Activated T-helper 1 cell treated with anti-CD3 and anti-CD28 coated beads, Interleukin-12 subunit alpha, Interleukin-12 subunit beta, Interleukin-2, Interleukin-4 antibody, amounts not matched to agents 30 ng/mL and 10 ng/mL and 1 ng/mL, durations not matched to agents 14 hours and 24 hours and 36 hours (primary cell): Measurements from ENCODE around the gene CD247. TPM values are rescaled to one million over a fixed set of nuclear protein-coding genes. Genes with fewer than 3 reads are reported as not detected.
A peak's percentile ranks its signal among the peaks of the same experiment; 100 is the strongest.
"Not testable (repeated sequence)": the region's sequence is repeated elsewhere in the genome, so short reads cannot be mapped to it uniquely, and the experiment has no call there.

Experiments
- DNase-seq: peaks from one replicate; pipeline ENCODE4 v3.0.0; 2021; ENCODE audit warnings: low spot score
- H3K27ac Mint-ChIP-seq: one replicate; pipeline ENCODE4 v1.8.0; 2021; ENCODE audit warnings: mild to moderate bottlenecking, mixed read lengths
- H3K27me3 Mint-ChIP-seq: one replicate; pipeline ENCODE4 v1.8.0; 2022; ENCODE audit warnings: mild to moderate bottlenecking, moderate library complexity, mixed read lengths; ENCODE audit not compliant: insufficient read depth
- H3K36me3 Mint-ChIP-seq: one replicate; pipeline ENCODE4 v1.8.0; 2021; ENCODE audit warnings: low read depth, mixed read lengths
- H3K4me1 Mint-ChIP-seq: one replicate; pipeline ENCODE4 v1.8.0; 2021; ENCODE audit warnings: low read depth, mixed read lengths
- H3K4me3 Mint-ChIP-seq: one replicate; pipeline ENCODE4 v1.8.0; 2021; ENCODE audit warnings: mild to moderate bottlenecking, moderate library complexity, mixed read lengths
- H3K9me3 Mint-ChIP-seq: one replicate; pipeline ENCODE4 v1.8.0; 2021; ENCODE audit warnings: mixed read lengths
- intact Hi-C: fragments of 100-400 bp; cut with micrococcal nuclease; formaldehyde crosslinking; loops from one replicate; pipeline ENCODE4 v1.15.1; 2024
- total RNA-seq: library from RNA; stranded (reverse); gene quantifications from 2 replicates; pipeline ENCODE4 v1.2.3, GENCODE V29; 2022

The CD247 gene
- total RNA-seq, result 237 and 238 TPM in 2 replicates

DNA sequence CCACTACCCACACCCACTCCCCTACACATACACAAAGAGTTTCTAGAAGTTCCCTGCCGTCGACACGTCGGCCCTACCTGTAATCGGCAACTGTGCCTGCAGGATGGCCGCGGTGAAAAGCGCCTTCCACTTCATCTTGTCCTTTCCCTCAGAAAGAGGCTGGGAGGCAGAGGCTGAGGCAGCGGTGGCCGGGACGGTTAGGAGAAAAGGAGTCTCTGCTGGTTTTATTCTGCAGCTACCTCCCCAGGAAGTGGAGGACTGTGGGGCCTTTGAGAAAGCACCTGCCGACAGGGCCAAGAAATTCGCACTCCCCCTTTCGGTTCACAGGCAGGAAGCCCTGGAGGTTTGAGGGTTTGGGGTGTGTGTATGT is at the start of gene CD247:
TSS of gene CD247 (minus strand) at position 199 of the 370 bp plus-strand sequence. CDS start at position 135, 64 bp downstream.
- H3K27ac Mint-ChIP-seq, result peak within 1 kb of the TSS; percentile 98
- H3K36me3 Mint-ChIP-seq, result peaks cover 43% of the 10 kb centered on the region
- peaks cover 7% of the 10 kb centered on the region for H3K27me3 Mint-ChIP-seq
- H3K4me3 Mint-ChIP-seq, result peak within 1 kb of the TSS; percentile 97
- no peaks in the 10 kb centered on the region for H3K9me3 Mint-ChIP-seq
- intact Hi-C loops, result loop anchor here (1.0 to 10.0 kb wide), 7 partner anchors 15 to 644 kb away; partner anchors contain the start of gene TADA1
- peak; percentile 73 for DNase-seq
- peaks cover 55% of the 10 kb centered on the region for H3K4me1 Mint-ChIP-seq

DNA sequence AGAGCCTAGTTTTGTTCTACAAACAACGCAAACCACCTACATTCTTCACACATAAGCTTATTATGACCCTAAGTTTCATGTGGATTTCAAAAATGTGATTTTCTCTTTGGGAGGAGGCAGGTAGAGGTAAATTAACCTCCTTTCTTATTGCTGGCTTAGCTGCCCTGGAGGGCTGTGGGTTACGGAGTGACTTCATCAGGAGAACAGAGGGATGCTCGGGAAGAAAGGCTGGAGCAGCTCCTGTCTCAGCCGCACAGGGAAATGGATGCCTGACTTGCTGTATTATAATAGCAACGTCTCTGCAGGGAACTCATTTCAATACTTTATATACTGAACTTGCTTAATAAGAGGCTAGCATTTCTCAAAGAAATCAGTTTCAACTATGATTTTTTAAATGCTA is 49.3 kb upstream of the CD247 start:
- Mint-ChIP-seq H3K4me1 (no peaks in the 10 kb centered on the region), H3K27me3 (peaks cover 5% of the 10 kb centered on the region), H3K9me3 (no peaks in the 10 kb centered on the region), H3K36me3 (no peaks in the 10 kb centered on the region), H3K27ac (no peak overlapping the region), H3K4me3 (no peak overlapping the region)
- intact Hi-C loops, result no loop called here
- DNase-seq, result no peak

DNA sequence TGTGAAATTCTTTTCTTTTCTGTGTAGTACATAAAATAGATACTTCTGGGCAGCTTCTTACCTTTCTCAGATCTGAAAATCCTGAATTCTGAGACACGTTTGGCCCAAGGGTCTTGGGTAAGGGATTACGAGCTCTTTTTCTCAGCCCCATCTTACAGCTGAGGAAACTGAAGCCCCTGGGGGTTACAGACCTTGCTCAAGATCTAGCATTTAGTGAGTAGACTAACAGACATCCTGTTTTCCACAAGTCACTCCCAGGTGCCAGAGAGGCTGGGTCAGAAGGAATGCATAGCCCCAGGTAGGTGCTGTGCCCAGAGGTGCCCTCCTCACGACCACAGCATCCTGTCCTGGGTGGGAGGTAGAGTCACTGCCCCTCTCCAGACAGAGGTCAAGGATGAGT is 48.4 kb upstream of the CD247 start:
- Mint-ChIP-seq H3K27ac (no peak overlapping the region), H3K4me1 (no peaks in the 10 kb centered on the region)

DNA sequence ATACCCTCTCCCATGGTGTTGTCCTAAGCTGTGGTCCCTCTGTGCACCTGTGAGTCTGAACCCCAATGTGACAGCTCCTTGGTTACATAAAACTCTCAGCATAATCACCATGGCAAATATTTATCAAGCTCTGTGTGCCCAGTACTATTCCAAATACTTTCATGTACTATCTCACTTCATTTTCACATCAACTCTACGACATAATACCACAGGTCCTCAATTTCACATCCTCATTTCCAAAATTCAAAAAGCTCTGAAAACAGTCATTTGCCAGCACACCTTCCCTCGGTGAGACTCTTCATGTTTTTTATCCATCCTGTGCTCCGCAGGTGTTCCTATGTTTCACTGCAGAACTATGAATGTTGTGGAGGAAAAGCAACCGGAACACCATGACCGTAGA is 47.6 kb upstream of the CD247 start:
- Mint-ChIP-seq H3K27ac (no peak overlapping the region), H3K36me3 (no peaks in the 10 kb centered on the region), H3K27me3 (no peaks in the 10 kb centered on the region), H3K4me3 (no peak overlapping the region), H3K4me1 (no peaks in the 10 kb centered on the region), H3K9me3 (no peaks in the 10 kb centered on the region)
- DNase-seq, result no peak
- intact Hi-C loops, result no loop called here

More for the DNA sequence above, 48.4 kb upstream of the CD247 start:
- intact Hi-C loops, result no loop called here
- Mint-ChIP-seq H3K36me3 (no peaks in the 10 kb centered on the region), H3K9me3 (no peaks in the 10 kb centered on the region), H3K4me3 (no peak overlapping the region), H3K27me3 (peaks cover 3% of the 10 kb centered on the region)
- DNase-seq, result no peak

DNA sequence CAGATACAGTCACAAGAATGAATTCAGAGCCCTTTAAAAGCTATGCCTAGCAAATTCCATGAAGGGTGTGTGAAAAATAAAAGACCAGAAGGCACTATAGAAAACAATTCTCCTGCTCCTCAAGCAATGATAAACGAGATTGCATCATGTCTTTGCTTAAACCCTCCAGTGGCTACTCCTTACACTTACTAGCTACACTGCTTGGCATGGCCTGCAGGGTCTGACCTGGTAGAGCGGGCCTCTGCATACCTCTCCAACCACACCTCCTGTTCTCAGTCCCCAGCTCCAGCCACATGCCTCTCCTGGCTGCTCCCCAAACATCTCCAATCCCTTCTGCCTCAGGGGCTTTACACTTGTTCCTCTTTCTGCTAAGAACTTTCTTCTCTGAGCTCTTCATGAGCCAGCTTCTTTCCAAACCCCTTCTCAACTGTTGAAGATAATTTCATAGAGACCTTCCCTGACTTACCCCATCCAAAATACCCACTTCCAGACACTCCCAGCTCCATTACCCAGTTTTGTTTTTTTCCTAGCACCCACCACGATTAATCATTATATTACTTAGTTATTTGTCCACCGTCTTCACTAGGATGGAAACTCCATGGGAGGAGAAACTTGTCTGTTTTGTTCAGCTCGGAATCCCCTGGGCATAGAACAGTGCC is 46.4 kb upstream of the CD247 start:
- H3K27me3 Mint-ChIP-seq, result peaks cover 2% of the 10 kb centered on the region
- no peaks in the 10 kb centered on the region for H3K36me3 Mint-ChIP-seq
- no peak overlapping the region for H3K27ac Mint-ChIP-seq
- no peaks in the 10 kb centered on the region for H3K4me1 Mint-ChIP-seq
- no peak for DNase-seq
- H3K9me3 Mint-ChIP-seq, result no peaks in the 10 kb centered on the region
- no peak overlapping the region for H3K4me3 Mint-ChIP-seq
- intact Hi-C loops, result no loop called here

DNA sequence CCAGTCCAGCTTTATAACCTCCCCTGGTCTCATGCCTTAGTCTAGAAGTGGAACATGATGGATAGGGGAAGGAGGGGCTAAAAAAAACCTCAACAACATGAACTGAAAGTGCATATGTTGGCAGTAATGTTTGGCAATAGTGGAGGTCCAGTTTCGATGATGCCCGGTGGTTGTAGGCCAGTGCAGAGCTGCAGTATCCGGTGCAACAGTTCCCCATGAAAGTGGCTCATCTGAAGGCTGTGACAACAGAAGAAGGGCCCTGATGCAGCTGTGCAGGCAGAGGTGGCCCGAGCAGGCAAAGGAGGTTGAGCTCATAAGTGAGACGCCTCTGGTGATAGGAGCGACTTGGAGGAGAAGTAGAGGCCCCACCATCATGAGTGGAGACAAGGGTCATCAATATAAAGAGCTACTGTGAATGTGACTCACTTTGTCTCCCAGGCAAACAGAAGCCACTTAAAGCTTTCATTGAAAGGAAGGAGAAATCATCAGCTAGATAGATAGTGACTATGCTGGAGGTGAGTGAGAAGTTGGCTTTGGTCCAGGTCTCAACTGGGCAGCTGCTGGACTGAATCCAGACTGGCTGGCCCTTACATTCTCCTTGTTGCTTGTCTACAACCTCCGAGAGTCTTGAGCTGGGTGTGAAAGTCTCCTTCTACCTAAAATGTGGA is 45.4 kb upstream of the CD247 start:
- Mint-ChIP-seq H3K36me3 (no peaks in the 10 kb centered on the region), H3K27me3 (peaks cover 2% of the 10 kb centered on the region), H3K27ac (no peak overlapping the region), H3K9me3 (no peaks in the 10 kb centered on the region), H3K4me3 (no peak overlapping the region), H3K4me1 (no peaks in the 10 kb centered on the region)
- intact Hi-C loops, result no loop called here
- no peak for DNase-seq

DNA sequence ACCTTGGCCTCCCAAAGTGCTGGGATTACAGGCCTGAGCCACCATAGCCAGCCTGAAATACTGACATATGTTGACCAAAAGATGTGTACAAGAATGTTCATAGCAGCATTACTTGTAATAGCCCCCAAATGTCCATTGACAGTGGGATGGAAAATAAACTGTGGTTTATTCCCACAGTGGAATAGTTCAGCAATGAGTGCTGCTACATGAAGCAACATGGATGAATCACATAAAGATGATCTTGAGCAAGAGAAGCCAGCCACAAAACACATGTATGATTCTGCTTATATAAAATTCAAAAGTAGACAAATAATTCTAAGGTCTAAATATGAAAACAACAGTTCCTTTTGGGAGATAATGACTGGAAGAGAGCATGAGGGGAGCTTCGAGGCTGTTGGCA is 44.4 kb upstream of the CD247 start:
- Mint-ChIP-seq H3K4me3 (no peak overlapping the region), H3K9me3 (no peaks in the 10 kb centered on the region), H3K27me3 (peaks cover 2% of the 10 kb centered on the region), H3K4me1 (no peaks in the 10 kb centered on the region), H3K36me3 (no peaks in the 10 kb centered on the region), H3K27ac (no peak overlapping the region)
- no peak for DNase-seq
- intact Hi-C loops, result no loop called here

DNA sequence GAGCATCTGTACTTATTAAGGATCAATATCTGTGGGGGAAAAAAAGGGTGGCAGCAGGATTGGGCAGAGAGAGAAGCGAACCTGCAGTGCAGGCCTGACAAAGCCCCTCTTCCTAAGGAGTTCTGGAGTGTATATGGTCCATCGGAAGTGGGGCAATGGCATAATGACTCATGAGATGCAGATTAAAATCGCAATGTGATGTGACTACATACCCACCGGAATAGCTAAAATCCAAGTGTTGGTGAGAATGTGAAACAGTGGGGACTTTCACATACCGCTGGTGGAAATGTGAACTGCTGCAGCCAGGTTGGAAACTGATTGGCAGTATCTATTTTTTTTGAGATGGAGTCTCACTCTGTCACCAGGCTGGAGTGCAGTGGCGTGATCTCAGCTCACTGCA is 43.4 kb upstream of the CD247 start:
- no peaks in the 10 kb centered on the region for H3K36me3 Mint-ChIP-seq
- intact Hi-C loops, result no loop called here
- no peak overlapping the region for H3K27ac Mint-ChIP-seq
- H3K9me3 Mint-ChIP-seq, result no peaks in the 10 kb centered on the region
- H3K4me3 Mint-ChIP-seq, result no peak overlapping the region
- H3K4me1 Mint-ChIP-seq, result no peaks in the 10 kb centered on the region
- H3K27me3 Mint-ChIP-seq, result peaks cover 2% of the 10 kb centered on the region
- DNase-seq, result no peak

DNA sequence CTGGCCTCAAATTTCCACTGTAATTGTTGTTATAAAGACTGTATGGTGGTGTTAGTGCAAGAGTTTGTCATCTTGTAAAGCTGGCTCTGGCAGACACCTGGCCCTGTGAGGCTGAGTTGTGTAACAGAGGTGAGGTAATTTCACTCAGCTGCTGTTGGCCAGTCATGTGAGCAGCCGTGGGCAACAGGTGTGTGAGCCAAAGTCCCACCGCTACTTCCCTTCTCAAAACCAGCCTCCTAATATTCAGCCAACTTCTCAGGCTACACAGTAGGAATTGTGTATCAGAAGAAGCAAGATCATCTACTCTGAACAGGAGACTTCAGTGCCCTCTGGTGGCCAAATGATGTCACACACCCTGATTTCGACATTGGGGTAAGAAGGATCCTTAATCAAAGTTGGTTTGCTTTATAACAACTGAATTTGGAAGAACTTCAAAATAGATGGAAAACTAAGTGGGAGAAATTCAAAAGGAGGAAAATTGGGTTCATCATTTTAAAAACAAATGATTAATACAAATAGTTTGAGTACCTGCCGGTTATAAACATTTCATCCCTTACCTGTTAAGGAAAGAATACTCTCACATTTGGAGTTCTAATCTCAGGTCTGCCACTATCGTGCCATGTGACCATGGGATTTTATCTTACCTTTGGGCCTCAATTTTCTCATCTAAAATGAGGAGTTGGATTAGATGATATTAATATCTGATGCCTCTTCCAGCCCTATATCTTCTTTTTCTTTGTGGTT is 37.8 kb upstream of the CD247 start:
- Mint-ChIP-seq H3K27me3 (peaks cover 4% of the 10 kb centered on the region), H3K4me1 (peaks cover 27% of the 10 kb centered on the region), H3K4me3 (no peak overlapping the region), H3K9me3 (no peaks in the 10 kb centered on the region), H3K36me3 (no peaks in the 10 kb centered on the region), H3K27ac (no peak overlapping the region)
- intact Hi-C loops, result loop anchor here (1.0 to 2.0 kb wide), 4 partner anchors 15 to 490 kb away; no protein-coding TSS in a partner anchor
- DNase-seq, result peak; percentile 60

DNA sequence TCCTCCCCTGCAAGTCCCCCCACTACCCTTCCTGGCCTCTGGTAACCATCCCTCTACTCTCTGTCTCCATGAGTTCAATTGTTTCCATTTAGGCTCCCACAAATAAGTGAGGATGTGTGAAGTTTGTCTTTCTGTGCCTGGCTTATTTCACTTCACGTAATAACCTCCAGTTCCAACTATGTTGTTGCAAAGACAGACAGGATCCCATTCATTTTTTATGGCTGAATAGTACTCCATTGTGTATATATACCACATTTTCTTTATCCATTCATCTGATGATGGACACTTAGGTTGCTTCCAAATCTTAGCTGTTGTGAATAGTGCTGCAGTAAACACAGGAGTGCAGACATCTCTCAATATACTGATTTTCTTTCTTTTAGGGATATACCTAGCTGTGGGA is 36.7 kb upstream of the CD247 start:
- H3K27me3 Mint-ChIP-seq, H3K4me3 Mint-ChIP-seq, H3K9me3 Mint-ChIP-seq, H3K27ac Mint-ChIP-seq, H3K36me3 Mint-ChIP-seq, DNase-seq: not testable (repeated sequence)
- peaks cover 33% of the 10 kb centered on the region for H3K4me1 Mint-ChIP-seq
- intact Hi-C loops, result loop anchor here (2.0 kb wide), 1 partner anchor 14 kb away; no protein-coding TSS in a partner anchor

DNA sequence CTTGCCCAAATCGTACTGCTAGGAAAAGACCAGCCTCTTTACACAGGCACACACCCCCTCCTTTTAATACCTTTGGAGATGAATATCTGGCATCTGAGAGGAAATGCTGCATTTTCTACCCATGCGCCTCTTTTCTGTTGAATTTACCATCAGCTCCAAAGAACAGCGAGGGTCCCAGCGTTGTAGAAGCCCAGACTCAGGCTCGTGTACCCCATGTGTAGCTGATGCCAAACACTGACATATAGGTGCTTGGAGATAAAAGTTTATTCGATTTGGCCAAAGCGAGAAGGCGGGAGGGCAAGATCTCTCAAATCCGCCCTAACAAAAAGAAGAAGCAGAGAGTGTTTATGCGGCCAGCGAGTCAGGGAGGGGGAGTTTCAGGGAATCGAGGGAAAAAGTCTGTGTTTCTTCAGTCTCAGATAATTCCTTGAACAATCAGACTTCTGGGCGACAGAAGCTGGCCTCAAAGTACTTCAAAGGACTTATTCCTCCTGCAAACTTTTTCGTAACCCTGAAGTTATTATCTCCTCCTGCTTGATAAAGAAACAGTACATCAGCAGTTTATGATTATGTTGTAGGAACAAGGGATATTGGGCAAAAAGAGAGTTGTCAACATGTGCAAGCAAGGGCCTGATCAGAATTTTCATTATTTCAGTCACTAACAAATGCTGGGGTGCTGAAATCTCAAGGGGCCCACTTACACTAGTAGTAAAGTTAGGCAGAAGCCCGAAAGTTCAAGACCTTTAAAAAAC is 35.9 kb upstream of the CD247 start:
- Mint-ChIP-seq H3K27ac (no peak overlapping the region), H3K27me3 (peaks cover 1% of the 10 kb centered on the region), H3K36me3 (no peaks in the 10 kb centered on the region), H3K4me1 (peaks cover 33% of the 10 kb centered on the region), H3K4me3 (peak overlapping the region; percentile 82), H3K9me3 (no peaks in the 10 kb centered on the region)
- intact Hi-C loops, result loop anchor here (2.0 to 5.0 kb wide), 3 partner anchors 13 to 642 kb away; no protein-coding TSS in a partner anchor
- no peak for DNase-seq

DNA sequence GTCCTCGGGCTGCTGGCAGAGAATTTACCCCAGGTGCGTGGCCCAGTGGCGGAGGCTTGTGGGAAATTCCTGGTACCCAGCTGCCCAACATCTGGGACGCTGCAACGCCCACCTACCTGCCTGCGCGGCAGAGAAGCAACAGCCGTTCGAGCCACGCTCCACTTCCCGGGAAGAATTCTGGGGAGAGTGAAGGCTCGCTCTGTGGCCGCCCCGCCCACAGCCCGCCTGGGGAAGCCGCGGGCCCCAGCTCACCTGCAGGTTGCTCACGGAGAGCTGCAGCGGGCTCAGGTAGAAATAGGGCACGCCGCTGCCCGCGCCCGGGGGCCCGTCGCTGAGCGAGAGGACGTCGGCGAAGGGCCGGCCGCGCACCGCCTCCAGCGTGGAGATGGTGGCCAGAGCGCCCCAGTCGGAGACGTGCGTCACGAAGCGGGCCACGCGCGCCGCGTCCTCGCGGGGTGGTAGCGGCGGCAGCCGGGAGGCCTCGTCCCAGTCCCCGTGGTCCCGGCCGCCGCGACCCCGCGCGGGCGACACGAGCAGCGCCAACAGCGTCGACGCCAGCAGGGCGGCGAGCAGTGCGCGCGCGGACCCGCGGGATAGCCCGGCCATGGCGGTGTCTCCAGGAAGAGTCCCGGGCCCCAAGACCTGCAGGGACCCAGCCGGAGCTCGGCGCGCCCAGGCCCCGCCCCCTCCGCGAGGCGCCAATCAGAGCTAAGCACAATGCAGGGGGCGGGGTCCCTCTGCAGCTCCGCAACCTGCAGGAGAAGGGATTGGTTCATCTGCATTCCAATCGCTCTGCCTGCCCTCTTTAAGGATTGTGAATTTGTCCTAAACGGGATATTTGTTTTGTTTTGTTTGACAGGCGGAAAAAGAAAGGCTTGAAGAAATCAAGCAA is 35.1 kb upstream of the CD247 start, which contains the start of gene CREG1:
TSS of gene CREG1 (minus strand) at position 627 of the 892 bp plus-strand sequence.
- H3K27me3 Mint-ChIP-seq, result peaks cover 1% of the 10 kb centered on the region
- H3K27ac Mint-ChIP-seq, result peak within 1 kb of the TSS; percentile 4
- no peaks in the 10 kb centered on the region for H3K36me3 Mint-ChIP-seq
- H3K4me3 Mint-ChIP-seq, result peak within 1 kb of the TSS; percentile 86
- H3K9me3 Mint-ChIP-seq, result no peaks in the 10 kb centered on the region
- intact Hi-C loops, result loop anchor here (1.0 to 5.0 kb wide), 6 partner anchors 9 to 641 kb away; partner anchors contain the start of gene POU2F1
- DNase-seq, result peak; percentile 89
- peaks cover 40% of the 10 kb centered on the region for H3K4me1 Mint-ChIP-seq
